ENCODE data around the gene CTXN2. TPM values are rescaled to one million over a fixed set of nuclear protein-coding genes. Genes with fewer than 3 reads are reported as not detected.

The CTXN2 gene
- total RNA-seq, 2 donors from 2014 or later, result 0.07 to 0.16 TPM

DNA sequence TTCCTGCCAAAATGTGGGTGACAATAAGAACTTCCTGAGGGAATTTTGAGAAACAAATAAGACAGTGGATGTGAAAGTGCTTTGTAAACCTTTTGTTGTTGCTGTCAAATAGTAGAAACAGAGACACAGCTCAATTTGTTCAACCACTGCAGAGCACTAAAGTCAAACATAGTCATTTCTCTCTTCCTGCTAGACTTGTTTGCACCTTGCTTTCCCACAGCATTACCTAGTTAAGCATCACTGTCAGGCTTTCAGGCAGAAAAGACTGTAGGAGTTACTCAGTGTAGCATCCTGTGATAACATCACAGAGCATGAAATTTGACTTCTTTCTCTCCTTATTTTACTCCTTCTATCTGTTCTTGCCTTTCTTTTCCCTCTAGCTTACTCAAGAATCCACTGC is 41.8 kb downstream of the CTXN2 start:
- H3K4me1 ChIP-seq, result no peaks in the 10 kb centered on the region
- H3K27me3 ChIP-seq, result no peaks in the 10 kb centered on the region
- no peak for DNase-seq
- no peak overlapping the region for H3K4me3 ChIP-seq
- H3K27ac ChIP-seq, result no peak overlapping the region
- no peaks in the 10 kb centered on the region for H3K36me3 ChIP-seq
- TF ChIP-seq, protein P1, sequence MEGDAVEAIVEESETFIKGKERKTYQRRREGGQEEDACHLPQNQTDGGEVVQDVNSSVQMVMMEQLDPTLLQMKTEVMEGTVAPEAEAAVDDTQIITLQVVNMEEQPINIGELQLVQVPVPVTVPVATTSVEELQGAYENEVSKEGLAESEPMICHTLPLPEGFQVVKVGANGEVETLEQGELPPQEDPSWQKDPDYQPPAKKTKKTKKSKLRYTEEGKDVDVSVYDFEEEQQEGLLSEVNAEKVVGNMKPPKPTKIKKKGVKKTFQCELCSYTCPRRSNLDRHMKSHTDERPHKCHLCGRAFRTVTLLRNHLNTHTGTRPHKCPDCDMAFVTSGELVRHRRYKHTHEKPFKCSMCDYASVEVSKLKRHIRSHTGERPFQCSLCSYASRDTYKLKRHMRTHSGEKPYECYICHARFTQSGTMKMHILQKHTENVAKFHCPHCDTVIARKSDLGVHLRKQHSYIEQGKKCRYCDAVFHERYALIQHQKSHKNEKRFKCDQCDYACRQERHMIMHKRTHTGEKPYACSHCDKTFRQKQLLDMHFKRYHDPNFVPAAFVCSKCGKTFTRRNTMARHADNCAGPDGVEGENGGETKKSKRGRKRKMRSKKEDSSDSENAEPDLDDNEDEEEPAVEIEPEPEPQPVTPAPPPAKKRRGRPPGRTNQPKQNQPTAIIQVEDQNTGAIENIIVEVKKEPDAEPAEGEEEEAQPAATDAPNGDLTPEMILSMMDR (IDR thresholded peaks at IDR 0.05), result no peak
- no peaks in the 10 kb centered on the region for H3K9me3 ChIP-seq
- intact Hi-C loops (cut with DNase I), result no loop called here
- H3K9ac ChIP-seq (ENCODE audit: low read depth in 2 of 2, low read length in 2 of 2), result no peak overlapping the region

DNA sequence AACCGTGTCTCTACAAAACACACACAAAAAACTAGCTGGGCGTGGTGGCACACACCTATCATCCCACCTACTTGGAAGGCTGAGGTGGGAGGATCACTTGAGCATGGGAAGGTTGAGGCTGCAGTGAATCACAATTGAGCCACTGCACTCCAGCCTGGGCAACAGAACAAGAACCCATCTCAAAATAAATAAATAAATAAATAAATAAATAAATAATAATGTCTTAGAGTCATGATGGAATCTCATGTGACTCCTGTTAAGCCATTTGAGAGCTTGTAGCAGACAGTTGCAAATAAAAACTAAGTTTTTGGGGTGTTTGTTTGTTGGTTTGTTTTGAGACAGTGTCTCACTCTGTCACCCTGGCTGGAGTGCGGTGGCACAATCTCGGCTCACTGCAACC is 47.9 kb downstream of the CTXN2 start:
- Histone ChIP-seq H3K9me3 (no peaks in the 10 kb centered on the region), H3K4me3 (no peak overlapping the region), H3K27me3 (no peaks in the 10 kb centered on the region), H3K9ac (ENCODE audit: low read depth in 2 of 2, low read length in 2 of 2) (no peak overlapping the region), H3K4me1 (no peaks in the 10 kb centered on the region), H3K27ac (no peak overlapping the region), H3K36me3 (no peaks in the 10 kb centered on the region)
- intact Hi-C loops (cut with DNase I), result no loop called here
- TF ChIP-seq, protein P1 (IDR thresholded peaks at IDR 0.05), result no peak
- no peak for DNase-seq

DNA sequence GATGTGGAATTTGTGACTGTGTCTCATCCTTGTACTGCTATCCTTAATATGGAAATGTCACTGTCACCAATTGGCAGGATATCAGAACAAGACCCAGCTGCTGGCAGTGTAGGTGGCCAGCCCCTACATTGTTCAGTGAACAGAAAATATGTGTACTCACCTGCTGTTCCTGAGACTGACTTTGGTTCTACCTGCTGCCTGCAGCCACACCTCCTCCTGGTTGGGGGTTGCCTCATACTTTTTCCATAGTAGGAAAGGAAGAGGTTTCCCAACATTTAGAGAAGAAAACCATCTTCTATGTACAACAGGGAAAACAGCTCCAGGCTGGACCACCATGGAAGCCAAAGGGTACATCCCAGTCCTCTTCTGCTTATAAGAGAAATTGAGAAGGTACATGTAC is 50.5 kb downstream of the CTXN2 start:
- TF ChIP-seq, protein P1 (IDR thresholded peaks at IDR 0.05), result no peak
- Histone ChIP-seq H3K27ac (no peak overlapping the region), H3K4me3 (no peak overlapping the region), H3K36me3 (no peaks in the 10 kb centered on the region), H3K4me1 (no peaks in the 10 kb centered on the region), H3K9me3 (no peaks in the 10 kb centered on the region), H3K9ac (ENCODE audit: low read depth in 2 of 2, low read length in 2 of 2) (no peak overlapping the region), H3K27me3 (no peaks in the 10 kb centered on the region)
- DNase-seq, result no peak
- intact Hi-C loops (cut with DNase I), result no loop called here

DNA sequence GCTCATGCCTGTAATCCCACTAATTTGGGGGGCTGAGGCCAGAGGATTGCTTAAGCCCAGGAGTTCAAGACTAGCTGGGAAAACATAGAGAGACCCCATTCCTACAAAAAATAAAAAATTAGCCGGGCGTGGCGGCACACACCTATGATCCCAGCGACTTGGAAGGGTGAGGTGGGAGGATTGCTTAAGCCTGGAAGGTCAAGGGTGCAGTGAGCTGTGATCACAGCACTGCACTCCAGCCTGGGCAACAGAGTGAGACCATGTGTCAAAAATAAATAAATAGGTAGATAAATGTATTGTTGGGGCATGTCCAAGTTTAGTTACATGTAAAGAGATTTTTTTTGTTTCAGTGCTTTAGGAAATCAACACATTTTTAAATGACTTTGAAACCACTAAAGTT is 51.1 kb downstream of the CTXN2 start:
- Histone ChIP-seq H3K9me3 (no peaks in the 10 kb centered on the region), H3K4me1 (no peaks in the 10 kb centered on the region), H3K27ac (no peak overlapping the region), H3K27me3 (no peaks in the 10 kb centered on the region), H3K36me3 (no peaks in the 10 kb centered on the region), H3K9ac (ENCODE audit: low read depth in 2 of 2, low read length in 2 of 2) (no peak overlapping the region), H3K4me3 (no peak overlapping the region)
- TF ChIP-seq, protein P1 (IDR thresholded peaks at IDR 0.05), result no peak
- intact Hi-C loops (cut with DNase I), result no loop called here
- DNase-seq, result no peak

DNA sequence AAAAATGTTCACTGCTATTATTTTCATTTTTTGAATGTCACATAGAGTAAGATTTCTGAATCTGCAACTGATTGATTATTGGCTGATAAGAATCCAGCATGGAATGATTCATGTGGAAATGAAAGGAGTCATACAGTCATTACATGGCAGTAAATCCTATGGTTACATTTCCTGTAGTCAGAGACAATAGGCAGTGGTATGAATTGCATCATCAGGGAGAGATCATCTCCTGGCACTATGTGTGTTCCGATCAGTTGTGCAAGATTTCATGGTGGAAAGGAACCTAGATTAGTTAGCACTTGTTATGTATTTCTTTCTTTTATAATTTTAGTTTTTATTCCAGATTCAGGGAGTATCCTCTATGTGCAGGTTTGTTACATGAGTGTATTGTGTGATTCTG is 53.5 kb downstream of the CTXN2 start:
- no peak overlapping the region for H3K9ac ChIP-seq (ENCODE audit: low read depth in 2 of 2, low read length in 2 of 2)
- intact Hi-C loops (cut with DNase I), result no loop called here
- H3K36me3 ChIP-seq, result no peaks in the 10 kb centered on the region
- no peak for DNase-seq
- H3K4me3 ChIP-seq, result no peak overlapping the region
- H3K27me3 ChIP-seq, result no peaks in the 10 kb centered on the region
- no peak overlapping the region for H3K27ac ChIP-seq
- H3K4me1 ChIP-seq, result no peaks in the 10 kb centered on the region
- no peaks in the 10 kb centered on the region for H3K9me3 ChIP-seq
- TF ChIP-seq, protein P1 (IDR thresholded peaks at IDR 0.05), result no peak

DNA sequence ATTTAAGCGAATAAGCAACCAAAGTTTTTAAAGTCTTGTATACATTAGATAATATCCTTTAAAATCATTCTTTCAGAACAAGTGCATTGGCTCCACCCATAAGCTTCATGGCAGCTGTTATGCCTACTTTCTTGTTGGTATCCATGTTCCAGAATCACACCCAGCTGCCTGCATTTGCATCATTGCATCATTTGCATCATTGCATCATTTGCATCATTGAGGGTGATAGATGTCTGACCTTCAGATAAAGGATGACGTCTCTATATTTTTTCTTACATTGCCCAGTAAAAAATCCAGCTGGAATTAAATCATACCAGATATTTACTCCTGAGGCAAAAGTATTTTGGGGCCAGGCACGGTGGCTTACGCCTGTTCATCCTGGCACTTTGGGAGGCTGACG is 56.9 kb downstream of the CTXN2 start:
- intact Hi-C loops (cut with DNase I), result no loop called here

More for the DNA sequence above, 56.9 kb downstream of the CTXN2 start:
- H3K27ac ChIP-seq, result no peak overlapping the region
- H3K36me3 ChIP-seq, result no peaks in the 10 kb centered on the region
- no peak overlapping the region for H3K9ac ChIP-seq (ENCODE audit: low read depth in 2 of 2, low read length in 2 of 2)
- H3K4me1 ChIP-seq, result no peaks in the 10 kb centered on the region
- DNase-seq, result no peak
- H3K27me3 ChIP-seq, result no peaks in the 10 kb centered on the region
- H3K4me3 ChIP-seq, result no peak overlapping the region
- H3K9me3 ChIP-seq, result no peaks in the 10 kb centered on the region
- TF ChIP-seq, protein P1 (IDR thresholded peaks at IDR 0.05), result no peak
